Heart left ventricle (tissue), 16 donors: ENCODE measurements around the gene MLC1. TPM values are rescaled to one million over a fixed set of nuclear protein-coding genes. Genes with fewer than 3 reads are reported as not detected.

ENCODE experiments used
- ATAC-seq, 4 donors: fragments of 200-7000 bp; cut with Tn5 transposase; one replicate each; pipeline ENCODE4 v1.9.1; 2020 to 2022; ENCODE audit warnings: moderate library complexity in 4 of 4, mild to moderate bottlenecking in 3 of 4, moderate number of reproducible peaks in 1 of 4
- DNase-seq, 5 donors: peaks; one replicate each; pipeline ENCODE4 v3.0.0-alpha.2; 2020
- H3K27ac ChIP-seq, 12 donors: fragments of 200-600 bp; sonication (generic) in 4 of 12; one replicate each; pipeline versions ENCODE4 v1.5.0 to v1.8.0; 2016 to 2022; ENCODE audit warnings: mild to moderate bottlenecking in 2 of 12
- H3K27me3 ChIP-seq, 9 donors: fragments of 200-600 bp; sonication (generic) in 2 of 9; one replicate each; pipeline versions ENCODE4 v1.5.1 to v1.8.0; 2016 to 2022; ENCODE audit warnings: mild to moderate bottlenecking in 3 of 9
- H3K36me3 ChIP-seq, 9 donors: fragments of 200-600 bp; sonication (generic) in 2 of 9; one replicate each; pipeline versions ENCODE4 v1.5.0 to v1.8.0; 2018 to 2022; ENCODE audit warnings: mild to moderate bottlenecking in 2 of 9
- H3K4me1 ChIP-seq, 12 donors: fragments of 200-600 bp; sonication (generic) in 4 of 12; one replicate each; pipeline versions ENCODE4 v1.5.0 to v1.8.0; 2016 to 2022; ENCODE audit warnings: mild to moderate bottlenecking in 3 of 12
- H3K4me3 ChIP-seq, 12 donors: fragments of 200-600 bp; sonication (generic) in 4 of 12; one replicate each; pipeline versions ENCODE4 v1.5.0 to v1.8.0; 2017 to 2022; ENCODE audit warnings: mild to moderate bottlenecking in 9 of 12, moderate library complexity in 4 of 12
- H3K9me3 ChIP-seq, 12 donors: fragments of 200-600 bp; sonication (generic) in 4 of 12; one replicate each; pipeline versions ENCODE4 v1.5.0 to v1.8.0; 2016 to 2022; ENCODE audit warnings: mild to moderate bottlenecking in 1 of 12
- POLR2A ChIP-seq, 2 donors: fragments of 450-650 bp; IDR thresholded peaks; one replicate each; pipeline ENCODE4 v1.6.1; 2017; ENCODE audit warnings: antibody characterized with exemption in 2 of 2, mild to moderate bottlenecking in 2 of 2, moderate library complexity in 2 of 2
- WGBS, 4 donors: extraction: QIAGEN DNeasy Blood & Tissue Kit in 2 of 4; methylation state at CpG; one replicate each; pipeline versions ENCODE4 v1.1.5 to v1.1.7; 2013 to 2018; 5-methylcytosine and 5-hydroxymethylcytosine counted together
- intact Hi-C, 10 donors: fragments of 100-400 bp; cut with DNase I; formaldehyde crosslinking; loops; one replicate each; pipeline versions ENCODE4 v1.11.1 to v1.14.2; 2022
- polyA plus RNA-seq, 2 donors: library from polyadenylated mRNA; stranded (reverse); fragments of 200-250 nt; gene quantifications; one replicate each; pipeline ENCODE4 v1.2.3, GENCODE V29; 2013
- total RNA-seq, 9 donors: library from RNA; depleted of rRNA in 2 of 9; stranded (reverse); fragments of >200 nt in 2 of 9; fragmentation: NEBNext Ultra II Directional in 3 of 9; extraction: Animal tissue kit (Norgen Biotek cat#: 25700) in 3 of 9; gene quantifications; one replicate each; pipeline versions ENCODE4 v1.1.0 to v1.2.4, GENCODE V29; 2016 to 2023
- TF ChIP-seq, protein P1 (sequence below), 12 donors: fragments of 200-600 bp; sonication (generic) in 4 of 12; IDR thresholded peaks; one replicate each; pipeline versions ENCODE4 v1.5.0 to v1.8.0; 2018 to 2022; ENCODE audit warnings: antibody characterized with exemption in 12 of 12, mild to moderate bottlenecking in 5 of 12
- donor health status: ischemic (EF 13 %, LVEDD 7.1; RV severe dilation, severe dysfunction).
- donor health status: healthy with polysubstance abuse.
- donor health status: DM: no; HTN: yes; CAD: no.
- donor health status: DM: no; HTN: no; CAD: no.
- donor health status: ischemic (EF 25% LVEDD 6.9; RV normal size, moderate dysfunction).
- donor health status: ischemic (EF 25% LVEDD 5.7; RV mildly dilated, moderate dysfunction).
- donor health status: healthy.
- donor health status: DM: yes; HTN: yes; CAD: no.
- donor health status: ischemic (EF 35%, LVEDD 5.7; RV mildly dilated, moderate dysfunction).
- donor health status: nonischemic (EF 11% LVEDD 7.7; RV severe dilation, severe dysfunction).
- donor health status: DM: yes; HTN: yes; CAD: no.
- donor health status: PGD.
- donor health status: ischemic (EF 29% LVEDD 5.4; RV normal size, mild dysfunction).
- donor health status: nonischemic (EF 23%, LVEDD 6.1; RV moderate dilation, normal function).

The MLC1 gene
- total and polyA plus RNA-seq, 11 donors = 0.03 to 0.80 (median 0.15) TPM; not detected in 5

DNA sequence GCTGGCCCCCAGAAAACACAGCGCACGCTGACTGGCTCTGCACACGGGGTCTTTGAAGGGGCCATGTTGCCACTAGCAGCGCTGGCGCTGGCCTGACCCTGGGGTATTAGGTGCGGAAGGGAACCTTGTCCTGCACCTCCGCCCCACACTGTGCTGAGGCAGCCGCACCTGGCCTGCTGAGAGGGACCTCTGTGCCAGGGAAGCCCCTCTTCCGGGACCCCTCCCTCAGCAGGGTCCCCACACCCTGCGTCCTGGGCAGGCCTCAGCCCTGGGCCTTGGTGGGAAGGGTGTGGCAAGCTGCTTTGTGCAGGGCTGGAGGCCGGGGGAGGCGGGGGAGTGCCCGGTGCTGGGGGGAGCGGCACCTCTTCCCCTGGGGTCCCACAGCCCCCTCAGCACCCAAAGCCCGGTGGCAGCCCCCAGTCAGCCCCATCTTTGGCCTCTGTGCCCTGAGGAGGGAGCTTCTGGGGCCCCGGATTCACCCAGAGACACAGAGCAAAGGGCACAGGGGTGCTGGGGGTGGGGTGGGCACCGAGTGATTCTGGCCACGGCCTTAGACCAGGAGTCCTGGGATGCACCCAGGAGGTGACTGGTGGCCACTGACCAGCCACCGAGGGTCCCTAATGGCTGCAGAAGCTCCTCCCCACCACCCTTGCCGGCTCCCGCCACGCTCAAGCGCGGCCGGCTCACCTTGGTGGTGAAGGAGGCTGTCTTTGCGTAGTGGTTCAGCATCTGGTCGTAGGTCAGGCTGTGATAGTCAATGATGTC is 38.6 kb downstream of the MLC1 start:
- Histone ChIP-seq H3K27me3 (peaks cover 0 to 26% (median 3%) of the 10 kb centered on the region in 9 donors), H3K36me3 (no peaks in the 10 kb centered on the region), H3K9me3 (no peaks in the 10 kb centered on the region), H3K4me1 (no peaks in the 10 kb centered on the region), H3K27ac (no peak overlapping the region), H3K4me3 (no peak overlapping the region)
- TF ChIP-seq POLR2A (IDR thresholded peaks at IDR 0.05) = no peak
- TF ChIP-seq, protein P1, sequence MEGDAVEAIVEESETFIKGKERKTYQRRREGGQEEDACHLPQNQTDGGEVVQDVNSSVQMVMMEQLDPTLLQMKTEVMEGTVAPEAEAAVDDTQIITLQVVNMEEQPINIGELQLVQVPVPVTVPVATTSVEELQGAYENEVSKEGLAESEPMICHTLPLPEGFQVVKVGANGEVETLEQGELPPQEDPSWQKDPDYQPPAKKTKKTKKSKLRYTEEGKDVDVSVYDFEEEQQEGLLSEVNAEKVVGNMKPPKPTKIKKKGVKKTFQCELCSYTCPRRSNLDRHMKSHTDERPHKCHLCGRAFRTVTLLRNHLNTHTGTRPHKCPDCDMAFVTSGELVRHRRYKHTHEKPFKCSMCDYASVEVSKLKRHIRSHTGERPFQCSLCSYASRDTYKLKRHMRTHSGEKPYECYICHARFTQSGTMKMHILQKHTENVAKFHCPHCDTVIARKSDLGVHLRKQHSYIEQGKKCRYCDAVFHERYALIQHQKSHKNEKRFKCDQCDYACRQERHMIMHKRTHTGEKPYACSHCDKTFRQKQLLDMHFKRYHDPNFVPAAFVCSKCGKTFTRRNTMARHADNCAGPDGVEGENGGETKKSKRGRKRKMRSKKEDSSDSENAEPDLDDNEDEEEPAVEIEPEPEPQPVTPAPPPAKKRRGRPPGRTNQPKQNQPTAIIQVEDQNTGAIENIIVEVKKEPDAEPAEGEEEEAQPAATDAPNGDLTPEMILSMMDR (IDR thresholded peaks at IDR 0.05) = no peak
- intact Hi-C loops = no loop called here
- DNase-seq (peak in 2 of 5 donors; percentile 9 to 18), ATAC-seq (no peak)
- WGBS, 4 donors = 80 to 91% (median 87%) methylated on average over 17 to 27 of the region's 27 CpGs

DNA sequence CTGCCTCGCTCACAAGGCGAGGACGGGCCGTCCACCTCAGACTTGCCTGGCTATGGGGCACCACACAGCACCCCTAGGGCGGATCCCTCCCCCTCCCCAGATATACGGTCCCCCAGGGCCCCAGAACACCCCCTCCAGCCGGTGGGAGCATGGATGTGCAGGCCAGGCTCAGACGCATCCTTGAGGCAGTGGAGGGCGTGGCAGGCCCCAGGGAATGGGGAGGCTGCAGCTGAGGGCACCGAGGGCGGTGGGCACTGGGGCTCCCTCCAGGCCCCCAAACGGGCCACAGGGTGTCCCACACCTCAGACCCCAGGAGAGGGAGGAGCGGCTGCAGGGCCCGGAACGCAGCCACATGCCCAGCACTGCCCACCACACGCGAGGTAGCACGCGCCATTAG is 39.2 kb downstream of the MLC1 start:
- Histone ChIP-seq H3K4me3 (no peak overlapping the region), H3K27ac (no peak overlapping the region), H3K27me3 (peaks cover 0 to 26% (median 3%) of the 10 kb centered on the region in 9 donors), H3K4me1 (no peaks in the 10 kb centered on the region), H3K36me3 (no peaks in the 10 kb centered on the region), H3K9me3 (no peaks in the 10 kb centered on the region)
- WGBS, 4 donors = 68 to 75% (median 71%) methylated on average over 11 to 19 of the region's 19 CpGs
- TF ChIP-seq, protein P1 (IDR thresholded peaks at IDR 0.05) = no peak
- TF ChIP-seq POLR2A (IDR thresholded peaks at IDR 0.05) = no peak
- ATAC-seq (no peak), DNase-seq (no peak)
- intact Hi-C loops = no loop called here

DNA sequence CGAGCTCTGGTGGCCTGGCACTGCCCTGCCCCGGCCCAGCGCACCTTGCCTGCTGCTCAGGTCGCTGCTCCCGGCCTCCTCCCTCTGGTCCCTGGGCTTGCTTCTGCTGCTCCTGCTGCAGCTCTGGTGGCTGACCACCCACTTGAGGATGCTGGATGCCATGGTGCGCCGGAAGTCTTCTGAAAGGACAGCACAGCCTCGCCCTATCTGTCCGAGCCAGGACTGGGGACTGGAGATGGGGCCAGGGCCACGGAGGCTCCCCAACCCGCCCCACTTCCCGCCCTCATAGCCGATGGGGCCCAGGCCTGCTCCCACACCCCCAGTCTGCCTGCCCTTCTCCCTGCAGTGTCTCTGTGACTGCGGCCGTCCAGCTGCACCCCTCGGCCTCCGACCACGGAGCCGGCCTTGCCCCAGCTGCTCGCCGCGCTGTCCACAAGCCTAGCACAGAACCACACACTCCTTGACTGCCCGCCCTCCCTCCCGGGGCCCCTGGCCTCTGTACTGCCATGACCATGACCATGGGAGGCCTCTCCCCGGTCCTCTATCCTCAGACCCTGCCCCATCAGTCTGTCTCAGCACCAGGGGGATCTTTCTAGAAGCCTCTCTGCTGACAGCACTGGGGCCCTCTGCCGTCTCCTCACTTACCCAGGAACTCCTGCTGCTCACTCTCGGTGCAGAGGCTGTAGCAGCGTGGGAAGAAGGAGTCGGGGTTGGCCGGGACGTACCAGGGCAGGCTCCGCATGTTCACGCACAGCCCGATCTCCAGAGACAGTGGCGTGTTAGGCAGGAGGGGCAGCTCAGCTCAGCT is 39.8 kb downstream of the MLC1 start:
- H3K4me3 ChIP-seq = no peak overlapping the region
- ATAC-seq = no peak
- 67 to 77% (median 75%) methylated on average over 20 to 35 of the region's 35 CpGs for WGBS, 4 donors
- H3K9me3 ChIP-seq = no peaks in the 10 kb centered on the region
- H3K27ac ChIP-seq = no peak overlapping the region
- peaks cover 0 to 26% (median 3%) of the 10 kb centered on the region in 9 donors for H3K27me3 ChIP-seq
- TF ChIP-seq, protein P1 (IDR thresholded peaks at IDR 0.05) = no peak
- no peak for TF ChIP-seq POLR2A (IDR thresholded peaks at IDR 0.05)
- no peaks in the 10 kb centered on the region for H3K36me3 ChIP-seq
- no peak for DNase-seq
- intact Hi-C loops = no loop called here
- no peaks in the 10 kb centered on the region for H3K4me1 ChIP-seq

DNA sequence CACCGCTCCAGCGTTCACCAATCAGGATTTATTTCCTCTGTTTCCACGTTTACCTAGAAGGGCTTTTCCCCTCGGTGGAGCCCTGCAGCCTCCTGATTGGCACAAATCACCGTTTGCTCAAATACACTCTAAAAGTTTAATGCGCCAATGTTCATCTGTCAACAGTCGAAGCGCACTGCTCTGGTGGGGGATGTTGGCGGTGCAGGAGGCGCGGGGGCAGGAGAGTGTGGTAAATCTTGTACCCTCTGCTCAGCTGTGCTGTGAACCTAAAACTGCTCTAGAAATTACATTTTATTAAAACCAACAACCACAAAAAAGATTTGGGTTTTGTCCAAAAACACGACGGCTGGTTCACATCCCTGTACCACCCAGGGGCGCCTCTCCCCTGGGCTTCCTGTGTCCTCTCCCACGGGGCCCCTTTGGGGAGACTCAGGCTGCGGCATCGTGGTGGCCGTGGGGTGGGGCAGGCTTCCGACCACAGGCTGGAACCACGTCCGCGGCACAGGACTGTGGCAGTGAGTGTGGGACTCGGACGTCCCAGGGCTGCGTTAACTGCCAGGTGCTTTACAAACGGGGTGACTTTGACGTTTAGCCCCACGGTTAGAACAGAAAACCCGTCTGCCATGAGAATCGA is 40.6 kb downstream of the MLC1 start:
- Histone ChIP-seq H3K27me3 (peaks cover 0 to 26% (median 3%) of the 10 kb centered on the region in 9 donors), H3K4me3 (no peak overlapping the region), H3K9me3 (no peaks in the 10 kb centered on the region), H3K27ac (no peak overlapping the region), H3K4me1 (no peaks in the 10 kb centered on the region), H3K36me3 (no peaks in the 10 kb centered on the region)
- intact Hi-C loops = no loop called here
- TF ChIP-seq POLR2A (IDR thresholded peaks at IDR 0.05) = no peak
- TF ChIP-seq, protein P1 (IDR thresholded peaks at IDR 0.05) = no peak
- WGBS, 4 donors = 68 to 83% (median 76%) methylated on average over 26 to 30 of the region's 30 CpGs
- no peak for ATAC-seq
- no peak for DNase-seq
